HL-60 (cell line): ENCODE results near the gene ASTN2.

Source experiments
- DNase-seq, 2 experiments: peaks; one replicate each; pipeline ENCODE4 v3.0.0-alpha.2; 2010 to 2020; ENCODE audit warnings: low read depth in 1 of 2, low spot score in 1 of 2
- H3K27ac ChIP-seq: fragments of 250-450 bp; sonication (Bioruptor Pico); replicated peaks from 2 replicates; pipeline ENCODE4 v1.5.1; 2020; ENCODE audit warnings: mild to moderate bottlenecking, moderate library complexity
- H3K27me3 ChIP-seq: fragments of 250-450 bp; sonication (Bioruptor Pico); 2 replicates; pipeline ENCODE4 v1.5.1; 2021; ENCODE audit warnings: mild to moderate bottlenecking, moderate library complexity; ENCODE audit not compliant: insufficient read depth, poor library complexity, severe bottlenecking
- H3K4me3 ChIP-seq: replicated peaks from 2 replicates; pipeline ENCODE4 v1.5.1; 2011; ENCODE audit warnings: mild to moderate bottlenecking, control low read depth, low read length; ENCODE audit not compliant: insufficient read depth
- GABPA ChIP-seq: IDR thresholded peaks from 2 replicates; pipeline ENCODE4 v1.6.1; 2012; ENCODE audit warnings: low read depth
- POLR2AphosphoS5 ChIP-seq: IDR thresholded peaks from 2 replicates; pipeline ENCODE4 v1.6.1; 2012; ENCODE audit warnings: low read depth
- SPI1 ChIP-seq: IDR thresholded peaks from 2 replicates; pipeline ENCODE4 v1.6.1; 2012; ENCODE audit warnings: low read depth, mild to moderate bottlenecking, borderline replicate concordance
- TF ChIP-seq, protein P1 (sequence below): IDR thresholded peaks from 2 replicates; pipeline ENCODE4 v1.6.1; 2012; ENCODE audit warnings: low read depth; ENCODE audit not compliant: insufficient replicate concordance
- TF ChIP-seq, protein P2 (sequence below): IDR thresholded peaks from one replicate; pipeline ENCODE4 v1.5.1; 2011; ENCODE audit warnings: low read length, control low read depth, inconsistent platforms; ENCODE audit not compliant: insufficient read depth

ASTN2 gene

DNA sequence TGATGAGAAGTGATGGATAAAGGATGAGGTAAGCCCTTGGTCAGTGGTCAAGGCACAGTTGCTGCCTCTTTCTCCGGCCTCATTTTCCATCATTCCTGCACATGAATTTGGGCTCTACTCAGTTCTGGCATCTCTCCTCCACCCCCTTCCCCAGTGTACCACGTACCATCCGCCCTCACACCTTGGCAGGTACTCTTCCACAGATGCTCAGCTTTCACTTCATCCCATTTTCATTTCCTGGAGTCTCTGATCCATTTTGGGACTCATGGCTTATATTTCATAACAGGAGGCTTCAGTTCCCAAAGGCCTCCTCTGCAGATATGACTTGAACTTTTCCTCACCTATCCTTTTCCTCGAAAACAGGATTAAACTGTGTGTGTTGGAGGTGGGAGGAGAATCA lies 326.7 kb downstream of the ASTN2 start:
- H3K27me3 ChIP-seq = no peaks in the 10 kb centered on the region

DNA sequence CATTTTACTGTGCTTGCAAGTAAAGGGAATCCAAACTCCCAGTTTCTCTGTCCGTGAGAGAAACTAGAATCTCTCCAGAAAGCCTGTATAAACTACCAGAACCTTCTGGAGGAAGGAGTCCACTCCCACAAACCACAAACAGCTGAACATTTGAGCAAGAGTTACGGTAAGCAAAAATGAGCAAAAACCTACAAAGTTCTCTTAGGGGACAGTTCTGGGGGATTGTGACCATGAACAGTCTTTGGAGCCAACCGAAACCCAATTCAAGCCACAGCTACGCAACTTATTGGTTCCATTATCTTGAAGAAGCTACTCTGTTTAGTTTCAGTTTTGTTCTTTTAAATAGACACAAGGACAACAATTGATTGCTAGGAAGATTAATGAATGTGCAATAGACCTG lies 330.6 kb downstream of the ASTN2 start:
- Histone ChIP-seq H3K4me3 (no peak overlapping the region), H3K27me3 (no peaks in the 10 kb centered on the region), H3K27ac (no peak overlapping the region)
- TF ChIP-seq, protein P1, sequence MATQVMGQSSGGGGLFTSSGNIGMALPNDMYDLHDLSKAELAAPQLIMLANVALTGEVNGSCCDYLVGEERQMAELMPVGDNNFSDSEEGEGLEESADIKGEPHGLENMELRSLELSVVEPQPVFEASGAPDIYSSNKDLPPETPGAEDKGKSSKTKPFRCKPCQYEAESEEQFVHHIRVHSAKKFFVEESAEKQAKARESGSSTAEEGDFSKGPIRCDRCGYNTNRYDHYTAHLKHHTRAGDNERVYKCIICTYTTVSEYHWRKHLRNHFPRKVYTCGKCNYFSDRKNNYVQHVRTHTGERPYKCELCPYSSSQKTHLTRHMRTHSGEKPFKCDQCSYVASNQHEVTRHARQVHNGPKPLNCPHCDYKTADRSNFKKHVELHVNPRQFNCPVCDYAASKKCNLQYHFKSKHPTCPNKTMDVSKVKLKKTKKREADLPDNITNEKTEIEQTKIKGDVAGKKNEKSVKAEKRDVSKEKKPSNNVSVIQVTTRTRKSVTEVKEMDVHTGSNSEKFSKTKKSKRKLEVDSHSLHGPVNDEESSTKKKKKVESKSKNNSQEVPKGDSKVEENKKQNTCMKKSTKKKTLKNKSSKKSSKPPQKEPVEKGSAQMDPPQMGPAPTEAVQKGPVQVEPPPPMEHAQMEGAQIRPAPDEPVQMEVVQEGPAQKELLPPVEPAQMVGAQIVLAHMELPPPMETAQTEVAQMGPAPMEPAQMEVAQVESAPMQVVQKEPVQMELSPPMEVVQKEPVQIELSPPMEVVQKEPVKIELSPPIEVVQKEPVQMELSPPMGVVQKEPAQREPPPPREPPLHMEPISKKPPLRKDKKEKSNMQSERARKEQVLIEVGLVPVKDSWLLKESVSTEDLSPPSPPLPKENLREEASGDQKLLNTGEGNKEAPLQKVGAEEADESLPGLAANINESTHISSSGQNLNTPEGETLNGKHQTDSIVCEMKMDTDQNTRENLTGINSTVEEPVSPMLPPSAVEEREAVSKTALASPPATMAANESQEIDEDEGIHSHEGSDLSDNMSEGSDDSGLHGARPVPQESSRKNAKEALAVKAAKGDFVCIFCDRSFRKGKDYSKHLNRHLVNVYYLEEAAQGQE = no peak
- TF ChIP-seq, protein P2, sequence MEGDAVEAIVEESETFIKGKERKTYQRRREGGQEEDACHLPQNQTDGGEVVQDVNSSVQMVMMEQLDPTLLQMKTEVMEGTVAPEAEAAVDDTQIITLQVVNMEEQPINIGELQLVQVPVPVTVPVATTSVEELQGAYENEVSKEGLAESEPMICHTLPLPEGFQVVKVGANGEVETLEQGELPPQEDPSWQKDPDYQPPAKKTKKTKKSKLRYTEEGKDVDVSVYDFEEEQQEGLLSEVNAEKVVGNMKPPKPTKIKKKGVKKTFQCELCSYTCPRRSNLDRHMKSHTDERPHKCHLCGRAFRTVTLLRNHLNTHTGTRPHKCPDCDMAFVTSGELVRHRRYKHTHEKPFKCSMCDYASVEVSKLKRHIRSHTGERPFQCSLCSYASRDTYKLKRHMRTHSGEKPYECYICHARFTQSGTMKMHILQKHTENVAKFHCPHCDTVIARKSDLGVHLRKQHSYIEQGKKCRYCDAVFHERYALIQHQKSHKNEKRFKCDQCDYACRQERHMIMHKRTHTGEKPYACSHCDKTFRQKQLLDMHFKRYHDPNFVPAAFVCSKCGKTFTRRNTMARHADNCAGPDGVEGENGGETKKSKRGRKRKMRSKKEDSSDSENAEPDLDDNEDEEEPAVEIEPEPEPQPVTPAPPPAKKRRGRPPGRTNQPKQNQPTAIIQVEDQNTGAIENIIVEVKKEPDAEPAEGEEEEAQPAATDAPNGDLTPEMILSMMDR = no peak
- no peak for TF ChIP-seq POLR2AphosphoS5
- TF ChIP-seq GABPA = no peak
- TF ChIP-seq SPI1 = no peak
- no peak for DNase-seq

More for the DNA sequence above, 326.7 kb downstream of the ASTN2 start:
- TF ChIP-seq POLR2AphosphoS5 = no peak
- TF ChIP-seq, protein P2 = no peak
- no peak for TF ChIP-seq SPI1
- TF ChIP-seq, protein P1 = no peak
- TF ChIP-seq GABPA = no peak
- Histone ChIP-seq H3K4me3 (no peak overlapping the region), H3K27ac (no peak overlapping the region)
- DNase-seq = no peak

DNA sequence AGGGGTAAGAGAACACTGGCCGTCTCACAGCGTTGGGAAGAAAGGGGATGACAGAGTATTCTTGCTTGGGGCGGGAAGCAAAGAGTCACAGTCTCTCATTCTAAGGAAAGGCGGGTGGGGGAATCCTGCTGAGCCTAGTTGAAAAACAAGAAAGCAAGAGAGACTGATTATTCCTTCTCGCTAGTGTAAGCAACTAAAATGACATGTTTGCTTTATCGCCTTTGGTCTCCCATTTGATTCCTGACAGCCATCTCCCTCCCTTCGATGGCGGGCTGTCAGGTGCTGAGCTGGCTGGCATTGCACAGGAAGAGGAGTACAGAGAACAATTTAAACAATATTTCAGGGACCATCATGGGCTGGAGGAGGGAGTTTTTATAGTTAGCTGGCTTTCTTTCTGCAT lies 331.3 kb downstream of the ASTN2 start:
- Histone ChIP-seq H3K27me3 (no peaks in the 10 kb centered on the region), H3K27ac (no peak overlapping the region), H3K4me3 (no peak overlapping the region)
- TF ChIP-seq POLR2AphosphoS5 = no peak
- TF ChIP-seq, protein P2 = no peak
- TF ChIP-seq, protein P1 = no peak
- TF ChIP-seq GABPA = no peak
- TF ChIP-seq SPI1 = no peak
- no peak for DNase-seq
